Measurements from ENCODE around the gene BIN2. TPM values are rescaled to one million over a fixed set of nuclear protein-coding genes. Genes with fewer than 3 reads are reported as not detected.

Gene BIN2
- total and polyA plus RNA-seq, 2 donors (not counting 1 experiment from before 2014, with no cell fraction given): not detected

DNA sequence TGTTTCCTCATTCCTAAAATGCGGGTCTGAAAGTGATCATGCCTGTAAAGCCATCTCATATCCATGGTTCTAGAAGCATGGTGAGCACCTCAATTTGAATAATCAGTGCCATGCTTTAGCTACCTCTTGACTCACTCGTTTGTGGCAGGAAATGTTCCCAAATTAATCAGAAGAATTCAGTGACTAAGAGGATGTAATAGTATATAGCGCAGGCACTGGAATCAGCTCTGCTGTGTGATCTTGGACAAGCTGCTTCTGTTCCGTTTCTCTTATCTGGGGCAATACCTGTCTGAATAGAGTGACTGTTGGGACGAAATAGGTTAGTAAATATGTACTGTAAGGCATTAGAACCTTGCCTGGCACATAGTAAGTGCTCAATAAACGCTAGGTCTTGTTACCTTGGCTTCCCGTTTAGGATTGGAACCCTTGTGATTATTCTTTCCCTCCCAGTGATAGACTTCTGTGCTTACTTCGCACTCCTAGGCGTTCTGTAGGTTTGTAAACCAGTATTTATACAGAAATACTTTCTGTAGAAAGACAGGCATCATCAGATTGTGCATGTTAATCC is 52.9 kb downstream of the BIN2 start:
- no peak overlapping the region for H3K9ac ChIP-seq (ENCODE audit: insufficient read depth, low read length)
- H3K4me2 ChIP-seq (ENCODE audit: extremely low read depth, insufficient read depth, low read length): peak overlapping the region; percentile 97
- TF ChIP-seq EZH2 (IDR thresholded peaks at IDR 0.05; ENCODE audit: low read length, missing control alignments): no peak
- TF ChIP-seq CTCF (conservative IDR thresholded peaks at IDR 0.05 in 1 of 2, IDR thresholded peaks at IDR 0.05 in 1 of 2; ENCODE audit: low read depth in 1 of 2, low read length in 2 of 2): no peak
- H3K27me3 ChIP-seq (ENCODE audit: control insufficient read depth, insufficient read depth, low read length): no peaks in the 10 kb centered on the region
- peaks cover 14% of the 10 kb centered on the region for H3K79me2 ChIP-seq (ENCODE audit: control insufficient read depth, insufficient read depth, low read length)
- H3K4me3 ChIP-seq (replicated peaks in 1 of 4; ENCODE audit: control extremely low read depth in 1 of 4, insufficient read depth in 1 of 4, low read depth in 3 of 4, low read length in 4 of 4): peak overlapping the region; percentile 63 to 77 (median 68)
- H2AFZ ChIP-seq (ENCODE audit: low read length): peak overlapping the region; percentile 83
- peak overlapping the region; percentile 86 for H3K27ac ChIP-seq (ENCODE audit: insufficient read depth, low read length)
- peaks cover 3% of the 10 kb centered on the region for H3K4me1 ChIP-seq (ENCODE audit: control insufficient read depth, extremely low read depth, insufficient read depth, low read length)
- no peaks in the 10 kb centered on the region for H4K20me1 ChIP-seq (ENCODE audit: control insufficient read depth, extremely low read depth, insufficient read depth, low read length)
- H3K9me3 ChIP-seq (ENCODE audit: control insufficient read depth, insufficient read depth, low read depth, low read length): no peaks in the 10 kb centered on the region
- no peaks in the 10 kb centered on the region for H3K36me3 ChIP-seq (ENCODE audit: control insufficient read depth, insufficient read depth, low read length)
- DNase-seq (ENCODE audit: low read depth in 2 of 2): peak; percentile 75 to 90

- peak within 1 kb of the TSS; percentile 63 for H3K9ac ChIP-seq (ENCODE audit: insufficient read depth, low read length)
- H3K4me2 ChIP-seq (ENCODE audit: extremely low read depth, insufficient read depth, low read length): peak within 1 kb of the TSS; percentile 97
Measured at GRCh38 chr12:51270067-51270950, 53.7 kb downstream of the BIN2 start, which contains the start of gene SMAGP. SMAGP (minus strand) TSS chr12:51270415; CDS start chr12:51269278, 1,137 bp downstream.

More at GRCh38 chr12:51270067-51270950, 53.7 kb downstream of the BIN2 start, which contains the start of gene SMAGP:
- peak within 1 kb of the TSS; percentile 83 for H2AFZ ChIP-seq (ENCODE audit: low read length)
- no peaks in the 10 kb centered on the region for H4K20me1 ChIP-seq (ENCODE audit: control insufficient read depth, extremely low read depth, insufficient read depth, low read length)
- H3K36me3 ChIP-seq (ENCODE audit: control insufficient read depth, insufficient read depth, low read length): no peaks in the 10 kb centered on the region
- no peaks in the 10 kb centered on the region for H3K27me3 ChIP-seq (ENCODE audit: control insufficient read depth, insufficient read depth, low read length)
- H3K27ac ChIP-seq (ENCODE audit: insufficient read depth, low read length): peak within 1 kb of the TSS; percentile 86
- DNase-seq (ENCODE audit: low read depth in 2 of 2): peak; percentile 34 to 46
- peak within 1 kb of the TSS; percentile 63 to 77 (median 68) for H3K4me3 ChIP-seq (replicated peaks in 1 of 4; ENCODE audit: control extremely low read depth in 1 of 4, insufficient read depth in 1 of 4, low read depth in 3 of 4, low read length in 4 of 4)
- TF ChIP-seq EZH2 (IDR thresholded peaks at IDR 0.05; ENCODE audit: low read length, missing control alignments) (no peak), CTCF (conservative IDR thresholded peaks at IDR 0.05 in 1 of 2, IDR thresholded peaks at IDR 0.05 in 1 of 2; ENCODE audit: low read depth in 1 of 2, low read length in 2 of 2) (no peak)
- H3K4me1 ChIP-seq (ENCODE audit: control insufficient read depth, extremely low read depth, insufficient read depth, low read length): peaks cover 3% of the 10 kb centered on the region
- H3K79me2 ChIP-seq (ENCODE audit: control insufficient read depth, insufficient read depth, low read length): peaks cover 14% of the 10 kb centered on the region
- no peaks in the 10 kb centered on the region for H3K9me3 ChIP-seq (ENCODE audit: control insufficient read depth, insufficient read depth, low read depth, low read length)
